Measurements from ENCODE around the gene SPATA46. TPM values are rescaled to one million over a fixed set of nuclear protein-coding genes. Genes with fewer than 3 reads are reported as not detected.

The SPATA46 gene
- total and polyA plus RNA-seq, 7 donors, result not detected

DNA sequence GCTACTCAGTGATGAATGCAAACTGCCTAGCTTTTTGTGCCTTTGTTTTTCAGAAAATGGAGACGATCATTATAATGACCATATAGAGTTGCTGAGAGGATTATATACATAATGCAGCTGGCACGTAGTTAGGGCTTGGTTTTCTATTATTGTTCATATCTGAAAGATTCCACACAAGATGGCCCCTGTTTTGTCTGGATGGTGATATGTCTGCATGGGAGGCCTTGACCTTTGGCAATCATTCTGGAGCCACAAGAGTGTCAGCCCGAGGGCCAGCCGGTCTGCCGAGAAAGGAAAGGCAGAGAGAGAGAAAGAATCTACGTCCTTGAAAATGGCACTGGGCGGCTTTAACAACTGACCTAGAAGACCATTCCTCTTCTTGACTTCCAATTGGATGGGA lies 41.0 kb upstream of the SPATA46 start:
- no peak for DNase-seq

DNA sequence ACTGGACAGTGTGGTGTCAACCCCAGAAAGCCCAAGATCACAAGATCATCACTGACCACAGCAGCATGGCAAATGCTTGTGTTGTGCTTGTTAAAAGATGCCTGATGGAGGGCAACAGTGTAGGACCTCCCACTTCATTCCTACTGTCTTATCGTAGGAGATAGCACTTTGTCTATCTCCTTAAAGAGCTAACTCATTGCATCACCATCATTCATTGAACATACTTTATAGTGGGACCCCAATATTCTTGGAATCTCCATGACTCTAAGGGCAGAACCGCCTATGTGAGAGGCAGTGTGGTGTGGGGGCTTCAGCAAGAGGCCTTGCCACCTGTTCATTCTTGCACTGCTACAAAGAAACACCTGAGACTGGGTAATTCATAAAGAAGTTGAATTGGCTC lies 40.3 kb upstream of the SPATA46 start:
- DNase-seq (no peak), ATAC-seq (no peak)
- Histone ChIP-seq H3K36me3 (ENCODE audit: insufficient read depth in 1 of 2, low read depth in 1 of 2) (no peaks in the 10 kb centered on the region), H3K9me3 (no peaks in the 10 kb centered on the region), H3K4me3 (no peak overlapping the region), H3K27me3 (ENCODE audit: insufficient read depth in 3 of 3, low read length in 2 of 3) (peaks cover 0 to 4% (median 0%) of the 10 kb centered on the region in 3 donors), H3K4me1 (no peaks in the 10 kb centered on the region), H3K27ac (no peak overlapping the region)
- TF ChIP-seq, protein P1, sequence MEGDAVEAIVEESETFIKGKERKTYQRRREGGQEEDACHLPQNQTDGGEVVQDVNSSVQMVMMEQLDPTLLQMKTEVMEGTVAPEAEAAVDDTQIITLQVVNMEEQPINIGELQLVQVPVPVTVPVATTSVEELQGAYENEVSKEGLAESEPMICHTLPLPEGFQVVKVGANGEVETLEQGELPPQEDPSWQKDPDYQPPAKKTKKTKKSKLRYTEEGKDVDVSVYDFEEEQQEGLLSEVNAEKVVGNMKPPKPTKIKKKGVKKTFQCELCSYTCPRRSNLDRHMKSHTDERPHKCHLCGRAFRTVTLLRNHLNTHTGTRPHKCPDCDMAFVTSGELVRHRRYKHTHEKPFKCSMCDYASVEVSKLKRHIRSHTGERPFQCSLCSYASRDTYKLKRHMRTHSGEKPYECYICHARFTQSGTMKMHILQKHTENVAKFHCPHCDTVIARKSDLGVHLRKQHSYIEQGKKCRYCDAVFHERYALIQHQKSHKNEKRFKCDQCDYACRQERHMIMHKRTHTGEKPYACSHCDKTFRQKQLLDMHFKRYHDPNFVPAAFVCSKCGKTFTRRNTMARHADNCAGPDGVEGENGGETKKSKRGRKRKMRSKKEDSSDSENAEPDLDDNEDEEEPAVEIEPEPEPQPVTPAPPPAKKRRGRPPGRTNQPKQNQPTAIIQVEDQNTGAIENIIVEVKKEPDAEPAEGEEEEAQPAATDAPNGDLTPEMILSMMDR (IDR thresholded peaks at IDR 0.05), result no peak
- intact Hi-C loops (cut with DNase I), result no loop called here
- WGBS, 3 donors, result 80 to 87% (median 80%) methylated on average over 2 of the region's 2 CpGs

More for the DNA sequence above, 41.0 kb upstream of the SPATA46 start:
- H3K27ac ChIP-seq, result no peak overlapping the region
- no peak for ATAC-seq
- no peaks in the 10 kb centered on the region for H3K36me3 ChIP-seq (ENCODE audit: insufficient read depth in 1 of 2, low read depth in 1 of 2)
- 87 to 93% (median 89%) methylated on average over 7 of the region's 7 CpGs for WGBS, 3 donors
- no peaks in the 10 kb centered on the region for H3K9me3 ChIP-seq
- intact Hi-C loops (cut with DNase I), result no loop called here
- H3K27me3 ChIP-seq (ENCODE audit: insufficient read depth in 3 of 3, low read length in 2 of 3), result peaks cover 0 to 4% (median 0%) of the 10 kb centered on the region in 3 donors
- H3K4me3 ChIP-seq, result no peak overlapping the region
- no peaks in the 10 kb centered on the region for H3K4me1 ChIP-seq
- TF ChIP-seq, protein P1 (IDR thresholded peaks at IDR 0.05), result no peak

DNA sequence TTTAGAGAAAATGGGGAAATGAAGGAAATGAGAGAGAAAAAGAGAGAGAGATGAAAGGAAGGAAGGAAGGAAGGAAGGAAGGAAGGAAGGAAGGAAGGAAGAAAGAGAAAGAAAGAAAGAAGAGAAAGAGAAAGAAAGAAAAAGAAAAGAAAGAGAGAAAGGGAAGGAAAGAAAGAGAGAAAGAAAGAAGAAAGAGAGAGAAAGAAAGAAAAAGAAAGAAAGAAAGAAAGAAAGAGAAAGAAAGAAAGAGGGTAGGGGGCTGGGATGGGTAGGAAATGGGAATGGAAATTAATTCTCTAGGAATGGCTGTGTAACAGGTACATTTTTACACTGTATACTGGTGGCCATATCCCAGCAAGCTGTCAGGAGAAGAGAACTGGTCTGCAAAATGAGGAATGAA lies 39.6 kb upstream of the SPATA46 start:
- no peak for ATAC-seq
- TF ChIP-seq, protein P1 (IDR thresholded peaks at IDR 0.05), result no peak
- DNase-seq, result no peak
- peaks cover 0 to 4% (median 0%) of the 10 kb centered on the region in 3 donors for H3K27me3 ChIP-seq (ENCODE audit: insufficient read depth in 3 of 3, low read length in 2 of 3)
- no peak overlapping the region for H3K27ac ChIP-seq
- no peaks in the 10 kb centered on the region for H3K9me3 ChIP-seq
- H3K4me1 ChIP-seq, result no peaks in the 10 kb centered on the region
- H3K4me3 ChIP-seq, result no peak overlapping the region
- intact Hi-C loops (cut with DNase I), result no loop called here
- no peaks in the 10 kb centered on the region for H3K36me3 ChIP-seq (ENCODE audit: insufficient read depth in 1 of 2, low read depth in 1 of 2)

DNA sequence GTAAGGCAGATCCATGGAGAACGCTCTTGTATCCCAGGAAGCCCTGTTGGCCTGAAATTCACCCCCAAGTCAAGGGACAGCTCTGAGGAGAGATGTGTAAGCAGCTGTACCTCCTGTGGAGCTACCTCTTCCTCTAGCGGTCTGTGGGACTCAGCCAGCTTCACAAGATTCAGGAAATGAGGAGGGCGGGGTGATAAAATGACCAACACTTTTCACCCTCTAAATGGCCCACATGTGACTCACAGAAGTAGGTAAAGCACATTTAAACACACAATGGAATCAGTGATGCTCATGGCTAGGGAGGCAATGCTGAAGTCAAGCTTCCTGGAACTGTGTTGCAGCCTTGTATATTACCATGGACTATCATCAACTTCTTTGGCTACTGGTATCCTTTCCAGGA lies 35.3 kb upstream of the SPATA46 start, which contains the start of gene SH2D1B:
Gene SH2D1B (minus strand): TSS at position 135 of the 400 bp plus-strand sequence. CDS start 120 bp downstream, at position 15.
- TF ChIP-seq, protein P1 (IDR thresholded peaks at IDR 0.05), result no peak
- Histone ChIP-seq H3K4me1 (no peaks in the 10 kb centered on the region), H3K27me3 (ENCODE audit: insufficient read depth in 3 of 3, low read length in 2 of 3) (no peaks in the 10 kb centered on the region), H3K36me3 (ENCODE audit: insufficient read depth in 1 of 2, low read depth in 1 of 2) (no peaks in the 10 kb centered on the region), H3K4me3 (no peak within 1 kb of the TSS), H3K9me3 (no peaks in the 10 kb centered on the region), H3K27ac (no peak within 1 kb of the TSS)
- 62 to 75% (median 73%) methylated on average over 3 of the region's 3 CpGs for WGBS, 3 donors
- intact Hi-C loops (cut with DNase I), result no loop called here
- no peak for DNase-seq
- no peak for ATAC-seq

DNA sequence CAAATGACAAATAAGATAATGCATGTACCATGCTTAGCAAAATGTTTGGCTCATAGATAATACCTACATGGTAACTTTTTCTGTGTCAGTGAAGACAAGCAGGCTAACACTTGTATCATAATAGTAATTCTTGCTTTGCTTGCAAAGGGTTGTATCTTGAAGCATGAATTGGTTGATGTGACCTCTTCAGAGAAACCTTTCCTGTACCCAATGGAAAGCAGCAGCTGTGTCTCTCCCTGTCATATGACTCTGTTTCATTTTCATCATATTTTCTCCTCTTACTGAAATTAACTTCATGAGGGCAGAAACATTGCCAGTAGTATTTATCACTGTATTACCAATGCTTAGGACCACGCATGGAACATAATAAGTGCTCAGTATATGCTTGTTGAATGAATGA lies 30.9 kb upstream of the SPATA46 start:
- H3K27ac ChIP-seq, result no peak overlapping the region
- no peak for ATAC-seq
- no peaks in the 10 kb centered on the region for H3K9me3 ChIP-seq
- no peaks in the 10 kb centered on the region for H3K36me3 ChIP-seq (ENCODE audit: insufficient read depth in 1 of 2, low read depth in 1 of 2)
- H3K4me1 ChIP-seq, result no peaks in the 10 kb centered on the region
- TF ChIP-seq, protein P1 (IDR thresholded peaks at IDR 0.05), result no peak
- no peak overlapping the region for H3K4me3 ChIP-seq
- intact Hi-C loops (cut with DNase I), result no loop called here
- WGBS, 3 donors, result 84 to 91% (median 91%) methylated on average over 1 of the region's 1 CpG
- H3K27me3 ChIP-seq (ENCODE audit: insufficient read depth in 3 of 3, low read length in 2 of 3), result no peaks in the 10 kb centered on the region
- no peak for DNase-seq
